ENCODE data around the gene LRFN4. TPM values are rescaled to one million over a fixed set of nuclear protein-coding genes. Genes with fewer than 3 reads are reported as not detected.

The LRFN4 gene
- total and polyA plus RNA-seq, 2 of the 13 experiments (the other 11 are each of a cell fraction or from before 2014, with no cell fraction given): 1.3 to 6.8 TPM

DNA sequence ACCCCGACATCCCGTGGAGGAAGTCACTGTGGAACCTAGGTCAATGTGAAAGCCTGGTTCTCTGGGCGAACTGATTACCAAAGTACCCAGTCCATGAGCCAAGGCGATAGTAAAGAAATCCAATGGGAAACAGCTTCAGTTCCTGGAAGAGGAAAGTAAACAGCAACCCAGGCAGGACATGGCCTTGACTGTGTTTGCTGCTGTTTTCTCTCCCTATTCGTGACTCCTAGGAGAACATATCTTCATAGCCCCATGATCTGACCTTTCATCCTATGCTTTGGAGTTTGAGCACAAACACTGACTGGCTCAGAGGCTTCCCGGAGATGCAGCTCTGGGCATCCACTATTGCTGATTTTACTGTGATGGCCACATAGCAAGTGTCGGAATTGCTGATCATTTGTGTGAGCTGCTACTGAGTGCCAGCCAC is 45.1 kb downstream of the LRFN4 start (continued):
- TF ChIP-seq, protein P1, sequence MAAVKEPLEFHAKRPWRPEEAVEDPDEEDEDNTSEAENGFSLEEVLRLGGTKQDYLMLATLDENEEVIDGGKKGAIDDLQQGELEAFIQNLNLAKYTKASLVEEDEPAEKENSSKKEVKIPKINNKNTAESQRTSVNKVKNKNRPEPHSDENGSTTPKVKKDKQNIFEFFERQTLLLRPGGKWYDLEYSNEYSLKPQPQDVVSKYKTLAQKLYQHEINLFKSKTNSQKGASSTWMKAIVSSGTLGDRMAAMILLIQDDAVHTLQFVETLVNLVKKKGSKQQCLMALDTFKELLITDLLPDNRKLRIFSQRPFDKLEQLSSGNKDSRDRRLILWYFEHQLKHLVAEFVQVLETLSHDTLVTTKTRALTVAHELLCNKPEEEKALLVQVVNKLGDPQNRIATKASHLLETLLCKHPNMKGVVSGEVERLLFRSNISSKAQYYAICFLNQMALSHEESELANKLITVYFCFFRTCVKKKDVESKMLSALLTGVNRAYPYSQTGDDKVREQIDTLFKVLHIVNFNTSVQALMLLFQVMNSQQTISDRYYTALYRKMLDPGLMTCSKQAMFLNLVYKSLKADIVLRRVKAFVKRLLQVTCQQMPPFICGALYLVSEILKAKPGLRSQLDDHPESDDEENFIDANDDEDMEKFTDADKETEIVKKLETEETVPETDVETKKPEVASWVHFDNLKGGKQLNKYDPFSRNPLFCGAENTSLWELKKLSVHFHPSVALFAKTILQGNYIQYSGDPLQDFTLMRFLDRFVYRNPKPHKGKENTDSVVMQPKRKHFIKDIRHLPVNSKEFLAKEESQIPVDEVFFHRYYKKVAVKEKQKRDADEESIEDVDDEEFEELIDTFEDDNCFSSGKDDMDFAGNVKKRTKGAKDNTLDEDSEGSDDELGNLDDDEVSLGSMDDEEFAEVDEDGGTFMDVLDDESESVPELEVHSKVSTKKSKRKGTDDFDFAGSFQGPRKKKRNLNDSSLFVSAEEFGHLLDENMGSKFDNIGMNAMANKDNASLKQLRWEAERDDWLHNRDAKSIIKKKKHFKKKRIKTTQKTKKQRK (IDR thresholded peaks at IDR 0.05; ENCODE audit: low read length): no peak
- no peak for TF ChIP-seq PCBP2 (optimal IDR thresholded peaks at IDR 0.05; ENCODE audit: low read depth, low read length, poor library complexity, severe bottlenecking)
- TF ChIP-seq ASH2L (IDR thresholded peaks at IDR 0.05; ENCODE audit: insufficient read length, low read depth, low read length): no peak
- no peak for TF ChIP-seq ZNF556 (CRISPR knock-in tag; IDR thresholded peaks at IDR 0.05; ENCODE audit: borderline replicate concordance)
- TF ChIP-seq ZNF878 (CRISPR knock-in tag; IDR thresholded peaks at IDR 0.05): 0 out of 2 replicates have a peak, but pooled peaks have one; percentile 25
- TF ChIP-seq RBFOX2 (IDR thresholded peaks at IDR 0.05; ENCODE audit: low read depth, low read length): no peak
- TF ChIP-seq ZSCAN30 (CRISPR knock-in tag; IDR thresholded peaks at IDR 0.05): no peak
- TF ChIP-seq ZNF564 (CRISPR knock-in tag; IDR thresholded peaks at IDR 0.05): no peak; the same call in 1 of the 2 replicates
- TF ChIP-seq, protein P2, sequence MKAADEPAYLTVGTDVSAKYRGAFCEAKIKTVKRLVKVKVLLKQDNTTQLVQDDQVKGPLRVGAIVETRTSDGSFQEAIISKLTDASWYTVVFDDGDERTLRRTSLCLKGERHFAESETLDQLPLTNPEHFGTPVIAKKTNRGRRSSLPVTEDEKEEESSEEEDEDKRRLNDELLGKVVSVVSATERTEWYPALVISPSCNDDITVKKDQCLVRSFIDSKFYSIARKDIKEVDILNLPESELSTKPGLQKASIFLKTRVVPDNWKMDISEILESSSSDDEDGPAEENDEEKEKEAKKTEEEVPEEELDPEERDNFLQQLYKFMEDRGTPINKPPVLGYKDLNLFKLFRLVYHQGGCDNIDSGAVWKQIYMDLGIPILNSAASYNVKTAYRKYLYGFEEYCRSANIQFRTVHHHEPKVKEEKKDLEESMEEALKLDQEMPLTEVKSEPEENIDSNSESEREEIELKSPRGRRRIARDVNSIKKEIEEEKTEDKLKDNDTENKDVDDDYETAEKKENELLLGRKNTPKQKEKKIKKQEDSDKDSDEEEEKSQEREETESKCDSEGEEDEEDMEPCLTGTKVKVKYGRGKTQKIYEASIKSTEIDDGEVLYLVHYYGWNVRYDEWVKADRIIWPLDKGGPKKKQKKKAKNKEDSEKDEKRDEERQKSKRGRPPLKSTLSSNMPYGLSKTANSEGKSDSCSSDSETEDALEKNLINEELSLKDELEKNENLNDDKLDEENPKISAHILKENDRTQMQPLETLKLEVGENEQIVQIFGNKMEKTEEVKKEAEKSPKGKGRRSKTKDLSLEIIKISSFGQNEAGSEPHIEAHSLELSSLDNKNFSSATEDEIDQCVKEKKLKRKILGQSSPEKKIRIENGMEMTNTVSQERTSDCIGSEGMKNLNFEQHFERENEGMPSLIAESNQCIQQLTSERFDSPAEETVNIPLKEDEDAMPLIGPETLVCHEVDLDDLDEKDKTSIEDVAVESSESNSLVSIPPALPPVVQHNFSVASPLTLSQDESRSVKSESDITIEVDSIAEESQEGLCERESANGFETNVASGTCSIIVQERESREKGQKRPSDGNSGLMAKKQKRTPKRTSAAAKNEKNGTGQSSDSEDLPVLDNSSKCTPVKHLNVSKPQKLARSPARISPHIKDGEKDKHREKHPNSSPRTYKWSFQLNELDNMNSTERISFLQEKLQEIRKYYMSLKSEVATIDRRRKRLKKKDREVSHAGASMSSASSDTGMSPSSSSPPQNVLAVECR (CRISPR knock-in tag; IDR thresholded peaks at IDR 0.05; ENCODE audit: borderline replicate concordance): peak; percentile 76; the same call in 1 of the 2 replicates
- TF ChIP-seq HHEX (CRISPR knock-in tag; IDR thresholded peaks at IDR 0.05): no peak; the same call in 1 of the 2 replicates
- peak; percentile 98 for TF ChIP-seq HNF4A (CRISPR knock-in tag; IDR thresholded peaks at IDR 0.05)
- no peak for TF ChIP-seq ZNF850 (CRISPR knock-in tag; conservative IDR thresholded peaks at IDR 0.05)
- peak; percentile 44; the same call in 1 of the 2 replicates for TF ChIP-seq KMT2B (CRISPR knock-in tag; IDR thresholded peaks at IDR 0.05)
- TF ChIP-seq RARA (CRISPR knock-in tag; IDR thresholded peaks at IDR 0.05): peak; percentile 99
- TF ChIP-seq PAWR (CRISPR knock-in tag; IDR thresholded peaks at IDR 0.05; ENCODE audit: borderline replicate concordance): no peak
- peak; percentile 65; the same call in 1 of the 2 replicates for TF ChIP-seq SP5 (CRISPR knock-in tag; IDR thresholded peaks at IDR 0.05; ENCODE audit: borderline replicate concordance, low read depth)
- TF ChIP-seq ZNF883 (CRISPR knock-in tag; IDR thresholded peaks at IDR 0.05; ENCODE audit: not compliant biosample characterization): no peak
- TF ChIP-seq AHR (CRISPR knock-in tag; IDR thresholded peaks at IDR 0.05): peak; percentile 93
- TF ChIP-seq, protein P3, sequence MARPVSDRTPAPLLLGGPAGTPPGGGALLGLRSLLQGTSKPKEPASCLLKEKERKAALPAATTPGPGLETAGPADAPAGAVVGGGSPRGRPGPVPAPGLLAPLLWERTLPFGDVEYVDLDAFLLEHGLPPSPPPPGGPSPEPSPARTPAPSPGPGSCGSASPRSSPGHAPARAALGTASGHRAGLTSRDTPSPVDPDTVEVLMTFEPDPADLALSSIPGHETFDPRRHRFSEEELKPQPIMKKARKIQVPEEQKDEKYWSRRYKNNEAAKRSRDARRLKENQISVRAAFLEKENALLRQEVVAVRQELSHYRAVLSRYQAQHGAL (CRISPR knock-in tag; IDR thresholded peaks at IDR 0.05; ENCODE audit: not compliant biosample characterization): no peak
- no peak for TF ChIP-seq ZNF557 (CRISPR knock-in tag; IDR thresholded peaks at IDR 0.05)
- peak; percentile 12; the same call in 1 of the 2 replicates for TF ChIP-seq CEBPB (IDR thresholded peaks at IDR 0.05; ENCODE audit: borderline replicate concordance, low read depth, low read length)
- 0 out of 2 replicates have a peak, but pooled peaks have one; percentile 79 for TF ChIP-seq ZNF775 (CRISPR knock-in tag; IDR thresholded peaks at IDR 0.05; ENCODE audit: borderline replicate concordance)
- TF ChIP-seq EZH2 (conservative IDR thresholded peaks at IDR 0.05; ENCODE audit: low read depth, low read length): no peak
